Measurements from ENCODE around the gene ARHGAP33.
A peak's percentile ranks its signal among the peaks of the same experiment; 100 is the strongest.

The ARHGAP33 gene

GRCh38 chr19:35775298-35776101, at the start of gene ARHGAP33:
Gene ARHGAP33 (plus strand): TSS chr19:35775564. CDS start chr19:35775659, 95 bp downstream.
- DNase-seq (ENCODE audit: low read depth) = peak; percentile 66

GRCh38 chr19:35727053-35727955, 48.1 kb upstream of the ARHGAP33 start:
- no peak for DNase-seq (ENCODE audit: low read depth)

GRCh38 chr19:35727956-35728706, 47.2 kb upstream of the ARHGAP33 start:
- no peak for DNase-seq (ENCODE audit: low read depth)

GRCh38 chr19:35729021-35729420, 46.3 kb upstream of the ARHGAP33 start:
- no peak for DNase-seq (ENCODE audit: low read depth)

- DNase-seq (ENCODE audit: low read depth) = no peak
These were observed 45.6 kb upstream of the ARHGAP33 start for GRCh38 chr19:35729763-35730162.

GRCh38 chr19:35730326-35730725, 45.0 kb upstream of the ARHGAP33 start:
- no peak for DNase-seq (ENCODE audit: low read depth)

- no peak for DNase-seq (ENCODE audit: low read depth)
These were observed 44.0 kb upstream of the ARHGAP33 start for GRCh38 chr19:35731353-35731752.

GRCh38 chr19:35731779-35732405, 43.5 kb upstream of the ARHGAP33 start:
- DNase-seq (ENCODE audit: low read depth) = no peak

GRCh38 chr19:35732540-35733179, 42.7 kb upstream of the ARHGAP33 start:
- DNase-seq (ENCODE audit: low read depth) = no peak

- no peak for DNase-seq (ENCODE audit: low read depth)
These were observed 41.9 kb upstream of the ARHGAP33 start for GRCh38 chr19:35733180-35734125.

- DNase-seq (ENCODE audit: low read depth) = no peak
These were observed 41.1 kb upstream of the ARHGAP33 start for GRCh38 chr19:35734273-35734672.

- DNase-seq (ENCODE audit: low read depth) = no peak
These were observed 40.5 kb upstream of the ARHGAP33 start for GRCh38 chr19:35734889-35735288.

GRCh38 chr19:35736913-35737886, 38.2 kb upstream of the ARHGAP33 start:
- no peak for DNase-seq (ENCODE audit: low read depth)

- DNase-seq (ENCODE audit: low read depth) = no peak
These were observed 37.1 kb upstream of the ARHGAP33 start for GRCh38 chr19:35738021-35738886.

- DNase-seq (ENCODE audit: low read depth) = no peak
These were observed 36.5 kb upstream of the ARHGAP33 start for GRCh38 chr19:35738887-35739229.

GRCh38 chr19:35739275-35740107, 35.9 kb upstream of the ARHGAP33 start:
- DNase-seq (ENCODE audit: low read depth) = no peak

GRCh38 chr19:35740108-35740422, 35.3 kb upstream of the ARHGAP33 start:
- DNase-seq (ENCODE audit: low read depth) = no peak
